ENCODE data around the gene GFOD1. TPM values are rescaled to one million over a fixed set of nuclear protein-coding genes. Genes with fewer than 3 reads are reported as not detected.

Gene GFOD1
- polyA plus RNA-seq, 2 of the 4 experiments (the other 2 are of a cell fraction) = 2.7 to 3.5 TPM

GRCh38 chr6:13338038-13338437 is 149.4 kb downstream of the GFOD1 start:
- Histone ChIP-seq H3K4me2 (no peak overlapping the region), H3K4me3 (no peak overlapping the region), H3K27ac (0 out of 6 replicates have a peak overlapping the region, but pooled peaks of 1 of the 2 experiments have one; percentile 22), H3K4me1 (0 out of 3 replicates have a peak, but pooled peaks cover 3% of the 10 kb centered on the region), H3K9me3 (no peaks in the 10 kb centered on the region)
- DNase-seq (ENCODE audit: low read depth in 1 of 2, low spot score in 1 of 2) (no peak), FAIRE-seq (no peak), ATAC-seq (no peak)
- WGBS (ENCODE audit: missing lambda C conversion rate) = 91% methylated on average over 5 of the region's 5 CpGs
- ChIA-PET POLR2A (no interaction called here), CTCF (interaction anchor here (0.7 to 2.6 kb wide), 12 partner anchors 10 to 427 kb away, joined by 3 to 9 read pairs (median 4); partner anchors contain the start of genes SIRT5 and TBC1D7)
- TF ChIP-seq E2F6 (IDR thresholded peaks at IDR 0.05; ENCODE audit: borderline replicate concordance, low read depth) = no peak
- no peak for TF ChIP-seq POLR2A (IDR thresholded peaks at IDR 0.05; ENCODE audit: low read length)
- TF ChIP-seq HEYL (CRISPR knock-in tag; IDR thresholded peaks at IDR 0.05) = no peak

GRCh38 chr6:13336553-13336952 is 150.8 kb downstream of the GFOD1 start:
- POLR2A ChIA-PET = no interaction called here
- FAIRE-seq = no peak
- 0 out of 3 replicates have a peak, but pooled peaks cover 3% of the 10 kb centered on the region for H3K4me1 ChIP-seq
- no peak for TF ChIP-seq HEYL (CRISPR knock-in tag; IDR thresholded peaks at IDR 0.05)
- TF ChIP-seq EHMT2 (IDR thresholded peaks at IDR 0.05; ENCODE audit: low read depth) = no peak
- peak; percentile 85 for TF ChIP-seq SMC3 (IDR thresholded peaks at IDR 0.05)
- TF ChIP-seq RAD21 (conservative IDR thresholded peaks at IDR 0.05 in 1 of 2, IDR thresholded peaks at IDR 0.05 in 1 of 2) = peak; percentile 87 to 91
- peak; percentile 74 for TF ChIP-seq CTCF (IDR thresholded peaks at IDR 0.05)
- TF ChIP-seq CHD4 (IDR thresholded peaks at IDR 0.05; ENCODE audit: borderline replicate concordance) = no peak
- TF ChIP-seq NFE2L2 (conservative IDR thresholded peaks at IDR 0.05; ENCODE audit: low read length) = no peak
- H3K27ac ChIP-seq = peak overlapping the region; percentile 25 to 61; a peak in 3 of 6 replicates
- peak; percentile 65 to 77 for DNase-seq (ENCODE audit: low read depth in 1 of 2, low spot score in 1 of 2)
- ATAC-seq = peak; percentile 72 to 88; a peak in 5 of 6 replicates
- H3K4me2 ChIP-seq = no peak overlapping the region
- no peak overlapping the region for H3K4me3 ChIP-seq
- H3K9me3 ChIP-seq = no peaks in the 10 kb centered on the region
- CTCF ChIA-PET = interaction anchor here (0.7 to 2.6 kb wide), 7 partner anchors 22 to 603 kb away, joined by 3 to 9 read pairs (median 4); partner anchors contain the start of gene SIRT5
- 41% methylated on average over 11 of the region's 11 CpGs for WGBS (ENCODE audit: missing lambda C conversion rate)

GRCh38 chr6:13334953-13335352 is 152.4 kb downstream of the GFOD1 start:
- Histone ChIP-seq H3K4me3 (no peak overlapping the region), H3K27ac (0 out of 6 replicates have a peak overlapping the region, but pooled peaks of 1 of the 2 experiments have one; percentile 28), H3K4me2 (no peak overlapping the region), H3K4me1 (0 out of 3 replicates have a peak, but pooled peaks cover 3% of the 10 kb centered on the region), H3K9me3 (no peaks in the 10 kb centered on the region)
- 49% methylated on average over 3 of the region's 3 CpGs for WGBS (ENCODE audit: missing lambda C conversion rate)
- CTCF ChIA-PET = interaction anchor here (1.0 to 2.3 kb wide), 7 partner anchors 22 to 240 kb away, joined by 4 to 8 read pairs (median 5); partner anchors contain the start of gene SIRT5
- TF ChIP-seq RFX5 (IDR thresholded peaks at IDR 0.05) (no peak), RNF2 (IDR thresholded peaks at IDR 0.05; ENCODE audit: borderline replicate concordance, low read depth) (no peak), POLR2A (IDR thresholded peaks at IDR 0.05; ENCODE audit: low read length) (no peak), BCL3 (IDR thresholded peaks at IDR 0.05) (no peak), HOXB13 (CRISPR knock-in tag; IDR thresholded peaks at IDR 0.05; ENCODE audit: low read depth) (no peak), CHD4 (IDR thresholded peaks at IDR 0.05; ENCODE audit: borderline replicate concordance) (no peak), E2F6 (IDR thresholded peaks at IDR 0.05; ENCODE audit: borderline replicate concordance, low read depth) (no peak), JUNB (IDR thresholded peaks at IDR 0.05) (no peak), KDM1A (IDR thresholded peaks at IDR 0.05; ENCODE audit: low read depth) (no peak), GATA3 (IDR thresholded peaks at IDR 0.05; ENCODE audit: borderline replicate concordance) (no peak), HEYL (CRISPR knock-in tag; IDR thresholded peaks at IDR 0.05) (no peak), ZC3H11A (IDR thresholded peaks at IDR 0.05) (no peak), CHD2 (IDR thresholded peaks at IDR 0.05; ENCODE audit: low read length, partially characterized antibody) (no peak), HOXB5 (CRISPR knock-in tag; IDR thresholded peaks at IDR 0.05) (no peak), PBX3 (IDR thresholded peaks at IDR 0.05) (no peak), EHF (CRISPR knock-in tag; IDR thresholded peaks at IDR 0.05) (no peak), SMC3 (IDR thresholded peaks at IDR 0.05) (no peak), HOXA7 (CRISPR knock-in tag; IDR thresholded peaks at IDR 0.05) (no peak), CTCF (IDR thresholded peaks at IDR 0.05) (no peak)
- ATAC-seq = no peak
- no peak for FAIRE-seq
- POLR2A ChIA-PET = no interaction called here
- no peak for DNase-seq (ENCODE audit: low read depth in 1 of 2, low spot score in 1 of 2)

Data from A549 (cell line).